ENCODE measurements around the gene AQR.

GRCh38 chr15:34865531-34865930, 104.0 kb downstream of the AQR start:
- no peak for TF ChIP-seq CREM (CRISPR knock-in tag; IDR thresholded peaks at IDR 0.05)
- no peak for TF ChIP-seq MAX (CRISPR knock-in tag; IDR thresholded peaks at IDR 0.05)
- TF ChIP-seq CREB1 (CRISPR knock-in tag; IDR thresholded peaks at IDR 0.05), result no peak
- TF ChIP-seq CTCF (IDR thresholded peaks at IDR 0.05), result no peak
- no peak for TF ChIP-seq SMAD3 (CRISPR knock-in tag; IDR thresholded peaks at IDR 0.05; ENCODE audit: borderline replicate concordance)
- TF ChIP-seq, protein P1, sequence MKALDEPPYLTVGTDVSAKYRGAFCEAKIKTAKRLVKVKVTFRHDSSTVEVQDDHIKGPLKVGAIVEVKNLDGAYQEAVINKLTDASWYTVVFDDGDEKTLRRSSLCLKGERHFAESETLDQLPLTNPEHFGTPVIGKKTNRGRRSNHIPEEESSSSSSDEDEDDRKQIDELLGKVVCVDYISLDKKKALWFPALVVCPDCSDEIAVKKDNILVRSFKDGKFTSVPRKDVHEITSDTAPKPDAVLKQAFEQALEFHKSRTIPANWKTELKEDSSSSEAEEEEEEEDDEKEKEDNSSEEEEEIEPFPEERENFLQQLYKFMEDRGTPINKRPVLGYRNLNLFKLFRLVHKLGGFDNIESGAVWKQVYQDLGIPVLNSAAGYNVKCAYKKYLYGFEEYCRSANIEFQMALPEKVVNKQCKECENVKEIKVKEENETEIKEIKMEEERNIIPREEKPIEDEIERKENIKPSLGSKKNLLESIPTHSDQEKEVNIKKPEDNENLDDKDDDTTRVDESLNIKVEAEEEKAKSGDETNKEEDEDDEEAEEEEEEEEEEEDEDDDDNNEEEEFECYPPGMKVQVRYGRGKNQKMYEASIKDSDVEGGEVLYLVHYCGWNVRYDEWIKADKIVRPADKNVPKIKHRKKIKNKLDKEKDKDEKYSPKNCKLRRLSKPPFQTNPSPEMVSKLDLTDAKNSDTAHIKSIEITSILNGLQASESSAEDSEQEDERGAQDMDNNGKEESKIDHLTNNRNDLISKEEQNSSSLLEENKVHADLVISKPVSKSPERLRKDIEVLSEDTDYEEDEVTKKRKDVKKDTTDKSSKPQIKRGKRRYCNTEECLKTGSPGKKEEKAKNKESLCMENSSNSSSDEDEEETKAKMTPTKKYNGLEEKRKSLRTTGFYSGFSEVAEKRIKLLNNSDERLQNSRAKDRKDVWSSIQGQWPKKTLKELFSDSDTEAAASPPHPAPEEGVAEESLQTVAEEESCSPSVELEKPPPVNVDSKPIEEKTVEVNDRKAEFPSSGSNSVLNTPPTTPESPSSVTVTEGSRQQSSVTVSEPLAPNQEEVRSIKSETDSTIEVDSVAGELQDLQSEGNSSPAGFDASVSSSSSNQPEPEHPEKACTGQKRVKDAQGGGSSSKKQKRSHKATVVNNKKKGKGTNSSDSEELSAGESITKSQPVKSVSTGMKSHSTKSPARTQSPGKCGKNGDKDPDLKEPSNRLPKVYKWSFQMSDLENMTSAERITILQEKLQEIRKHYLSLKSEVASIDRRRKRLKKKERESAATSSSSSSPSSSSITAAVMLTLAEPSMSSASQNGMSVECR (CRISPR knock-in tag; IDR thresholded peaks at IDR 0.05; ENCODE audit: borderline replicate concordance), result no peak
- TF ChIP-seq MXD4 (CRISPR knock-in tag; IDR thresholded peaks at IDR 0.05; ENCODE audit: borderline replicate concordance), result no peak
- no peak for TF ChIP-seq E2F5 (CRISPR knock-in tag; IDR thresholded peaks at IDR 0.05)
- no peak for TF ChIP-seq ATF1 (CRISPR knock-in tag; IDR thresholded peaks at IDR 0.05)
- no peak for TF ChIP-seq USF2 (CRISPR knock-in tag; IDR thresholded peaks at IDR 0.05)
- TF ChIP-seq GABPB1 (CRISPR knock-in tag; IDR thresholded peaks at IDR 0.05), result no peak
- TF ChIP-seq CBFB (CRISPR knock-in tag; IDR thresholded peaks at IDR 0.05; ENCODE audit: low read depth), result no peak
- no peak for TF ChIP-seq HMGXB4 (CRISPR knock-in tag; IDR thresholded peaks at IDR 0.05)
- no peak for TF ChIP-seq STAT6 (CRISPR knock-in tag; conservative IDR thresholded peaks at IDR 0.05; ENCODE audit: low read depth)

All from WTC11 (cell line).